Upper lobe of right lung (tissue), 1 donor: ENCODE results near the gene CADM1. TPM values are rescaled to one million over a fixed set of nuclear protein-coding genes. Genes with fewer than 3 reads are reported as not detected.

ENCODE experiments used
- ATAC-seq: fragments of 200-7000 bp; cut with Tn5 transposase; one replicate; pipeline ENCODE4 v1.9.1; 2020; ENCODE audit warnings: mild to moderate bottlenecking, moderate library complexity
- DNase-seq: peaks from one replicate; pipeline ENCODE4 v3.0.0-alpha.2; 2020
- H3K27ac ChIP-seq: fragments of 200-600 bp; one replicate; pipeline ENCODE4 v1.8.0; 2022
- H3K27me3 ChIP-seq: fragments of 200-600 bp; one replicate; pipeline ENCODE4 v1.8.0; 2022; ENCODE audit warnings: mild to moderate bottlenecking
- H3K36me3 ChIP-seq: fragments of 200-600 bp; one replicate; pipeline ENCODE4 v1.8.0; 2022
- H3K4me1 ChIP-seq: fragments of 200-600 bp; one replicate; pipeline ENCODE4 v1.8.0; 2022
- H3K4me3 ChIP-seq: fragments of 200-600 bp; one replicate; pipeline ENCODE4 v1.8.0; 2022; ENCODE audit warnings: mild to moderate bottlenecking
- H3K9me3 ChIP-seq: fragments of 200-600 bp; one replicate; pipeline ENCODE4 v1.8.0; 2022
- CTCF ChIP-seq: fragments of 200-600 bp; IDR thresholded peaks from one replicate; pipeline ENCODE4 v1.8.0; 2022; ENCODE audit warnings: antibody characterized with exemption
- intact Hi-C: fragments of 100-400 bp; cut with DNase I; formaldehyde crosslinking; loops from one replicate; pipeline ENCODE4 v1.11.0; 2022
- total RNA-seq: library from RNA; stranded (reverse); fragmentation: NEBNext Ultra II Directional; extraction: Animal tissue kit (Norgen Biotek cat#: 25700); gene quantifications from one replicate; pipeline ENCODE4 v1.2.1, GENCODE V29; 2021
- donor health status: DM: no; HTN: yes; CAD: no; lungs with severe emphysema.

The CADM1 gene
- total RNA-seq, 1 donor from 2014 or later = 222 TPM

DNA sequence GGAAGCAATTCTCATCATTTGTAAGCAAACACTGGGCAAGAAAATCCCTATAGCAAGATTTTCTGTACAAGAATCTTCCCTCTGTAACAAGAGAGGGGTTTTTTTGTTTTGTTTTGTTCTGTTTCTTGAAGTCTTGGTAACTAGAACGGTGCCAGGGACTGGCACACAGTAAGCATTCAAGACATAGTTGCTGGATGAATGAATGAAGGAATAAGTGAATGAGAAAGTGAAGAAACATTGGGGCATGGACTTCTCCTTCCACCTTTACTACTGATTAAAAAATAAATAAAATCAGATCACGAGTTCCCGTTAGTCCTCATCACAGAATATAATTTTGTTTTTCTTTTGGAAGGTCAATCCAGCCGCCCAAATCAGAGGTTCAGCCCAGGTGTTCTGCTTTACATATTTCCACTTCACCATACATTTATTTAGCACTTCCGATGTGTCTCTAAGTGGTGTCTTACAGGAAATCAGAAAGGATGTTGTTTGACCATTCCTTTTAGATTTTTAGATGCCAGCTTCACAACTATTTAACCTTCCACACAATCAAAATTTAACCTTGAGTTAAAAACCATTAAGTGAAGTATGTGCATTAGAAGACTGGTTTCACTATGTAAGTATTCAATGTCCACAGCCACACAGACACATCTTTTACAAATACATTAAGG lies 281.2 kb downstream of the CADM1 start:
- no peak overlapping the region for H3K4me3 ChIP-seq
- intact Hi-C loops = no loop called here
- TF ChIP-seq CTCF = no peak
- DNase-seq (no peak), ATAC-seq (no peak)
- no peaks in the 10 kb centered on the region for H3K27me3 ChIP-seq
- no peak overlapping the region for H3K27ac ChIP-seq
- H3K4me1 ChIP-seq = no peaks in the 10 kb centered on the region
- peaks cover 1% of the 10 kb centered on the region for H3K36me3 ChIP-seq
- H3K9me3 ChIP-seq = no peaks in the 10 kb centered on the region

DNA sequence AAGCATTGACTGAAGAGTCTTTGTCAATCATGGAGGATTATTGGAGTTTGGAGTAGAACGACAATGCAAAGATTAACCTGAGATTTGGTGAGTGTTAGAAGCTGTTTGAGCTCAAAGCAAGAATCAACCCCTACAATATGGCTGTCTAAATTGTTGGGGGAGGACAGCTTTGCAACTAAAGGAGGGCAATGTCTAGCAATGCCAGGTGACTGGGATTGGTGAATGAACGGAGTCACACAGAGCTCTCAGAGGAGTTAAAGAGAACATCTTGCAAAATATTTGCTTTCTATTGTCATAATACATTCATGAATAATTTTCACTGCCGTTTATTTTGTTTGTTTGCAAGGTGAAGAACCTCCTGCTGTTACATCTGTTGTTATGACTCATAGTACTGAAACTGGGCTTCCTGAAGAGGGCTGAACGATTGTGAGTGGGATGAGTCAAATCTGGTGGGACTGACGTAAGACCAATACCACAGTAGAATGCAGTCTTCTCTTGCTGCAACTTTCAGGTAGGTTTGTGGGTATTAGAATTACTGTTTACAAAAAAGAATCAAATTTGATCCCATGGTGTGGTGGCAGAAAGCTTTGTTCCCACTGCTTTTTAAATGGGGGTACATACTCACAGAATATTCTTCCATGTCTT lies 281.9 kb downstream of the CADM1 start:
- Histone ChIP-seq H3K4me1 (no peaks in the 10 kb centered on the region), H3K27ac (no peak overlapping the region), H3K9me3 (no peaks in the 10 kb centered on the region), H3K4me3 (no peak overlapping the region), H3K27me3 (no peaks in the 10 kb centered on the region), H3K36me3 (no peaks in the 10 kb centered on the region)
- peak; percentile 55 for ATAC-seq
- intact Hi-C loops = no loop called here
- no peak for DNase-seq
- TF ChIP-seq CTCF = no peak

DNA sequence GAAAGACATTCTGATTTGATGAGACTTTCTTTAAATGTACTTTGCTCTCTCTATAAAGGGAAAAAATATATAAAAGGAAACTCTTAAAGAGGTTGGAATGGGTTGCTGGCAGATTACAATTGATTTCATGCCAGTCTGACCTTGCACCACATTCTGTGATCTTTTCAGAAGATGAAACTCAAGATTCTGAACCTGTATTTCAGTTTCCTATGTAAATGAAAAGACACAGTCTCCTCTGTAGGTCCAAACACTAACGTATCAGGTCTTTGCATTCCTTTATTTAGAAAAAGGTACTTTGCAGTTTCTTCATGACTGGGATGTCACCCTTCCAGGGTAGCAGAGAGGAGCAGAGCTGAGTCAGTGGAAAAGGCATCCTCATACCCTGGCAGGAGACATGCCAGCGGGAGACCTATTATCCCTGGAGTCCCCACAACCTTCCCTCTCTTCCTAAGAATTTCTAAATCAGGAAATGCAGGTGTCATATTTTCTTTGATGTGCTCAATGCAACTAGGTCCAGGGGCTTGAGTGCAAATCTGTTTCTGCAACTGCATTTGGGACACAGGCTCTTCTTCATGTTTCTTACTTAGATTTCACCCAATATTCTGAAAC lies 282.6 kb downstream of the CADM1 start:
- no peaks in the 10 kb centered on the region for H3K27me3 ChIP-seq
- no peaks in the 10 kb centered on the region for H3K36me3 ChIP-seq
- ATAC-seq (no peak), DNase-seq (no peak)
- TF ChIP-seq CTCF = no peak
- intact Hi-C loops = no loop called here
- H3K4me1 ChIP-seq = no peaks in the 10 kb centered on the region
- H3K27ac ChIP-seq = no peak overlapping the region
- no peaks in the 10 kb centered on the region for H3K9me3 ChIP-seq
- H3K4me3 ChIP-seq = no peak overlapping the region

- Histone ChIP-seq H3K9me3 (no peaks in the 10 kb centered on the region), H3K4me3 (no peak overlapping the region), H3K36me3 (no peaks in the 10 kb centered on the region), H3K4me1 (no peaks in the 10 kb centered on the region), H3K27me3 (no peaks in the 10 kb centered on the region), H3K27ac (no peak overlapping the region)
- DNase-seq (no peak), ATAC-seq (no peak)
- no peak for TF ChIP-seq CTCF
- intact Hi-C loops = no loop called here
These were observed 283.3 kb downstream of the CADM1 start for GRCh38 chr11:115220911-115221310.

DNA sequence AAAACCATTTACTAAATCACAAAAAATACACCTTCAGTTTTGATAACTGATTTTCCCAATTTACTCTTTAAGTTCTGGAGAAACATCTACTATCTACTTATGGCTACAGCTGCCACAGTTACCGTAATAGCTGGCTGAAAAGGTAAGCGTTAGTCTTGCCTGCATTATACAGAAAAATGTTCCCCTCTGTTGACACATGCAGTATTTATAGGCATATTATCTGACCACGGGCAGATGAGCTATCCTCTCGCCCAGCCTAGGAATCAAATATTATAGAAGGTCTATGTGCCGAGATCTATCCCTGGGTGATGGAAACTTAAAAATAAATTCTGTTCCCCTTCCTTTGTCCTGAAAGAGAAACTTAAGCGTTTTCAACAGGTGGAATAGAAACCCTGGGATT lies 283.8 kb downstream of the CADM1 start:
- intact Hi-C loops = no loop called here
- TF ChIP-seq CTCF = no peak

More for the DNA sequence above, 283.8 kb downstream of the CADM1 start:
- Histone ChIP-seq H3K4me1 (no peaks in the 10 kb centered on the region), H3K9me3 (no peaks in the 10 kb centered on the region), H3K4me3 (no peak overlapping the region), H3K27me3 (no peaks in the 10 kb centered on the region), H3K36me3 (no peaks in the 10 kb centered on the region), H3K27ac (no peak overlapping the region)
- ATAC-seq = no peak
- DNase-seq = no peak
